Upper lobe of left lung (tissue), 6 donors: ENCODE measurements around the gene CLDN7. TPM values are rescaled to one million over a fixed set of nuclear protein-coding genes. Genes with fewer than 3 reads are reported as not detected.
A peak's percentile ranks its signal among the peaks of the same experiment; 100 is the strongest.

Experiments used
- ATAC-seq, 2 donors: fragments of 200-7000 bp; cut with Tn5 transposase; one replicate each; pipeline ENCODE4 v1.9.1; 2022; ENCODE audit warnings: mild to moderate bottlenecking in 2 of 2, moderate library complexity in 2 of 2; ENCODE audit not compliant: low FRiP score in 2 of 2
- DNase-seq, 2 donors: peaks; one replicate each; pipeline ENCODE4 v3.0.0-alpha.2; 2019 to 2020
- H3K27ac ChIP-seq, 4 donors: fragments of 200-600 bp; sonication (generic); one replicate each; pipeline ENCODE4 v1.5.1; 2016 to 2019
- H3K27me3 ChIP-seq, 4 donors: fragments of 200-600 bp; sonication (generic); one replicate each; pipeline ENCODE4 v1.5.1; 2017 to 2019
- H3K36me3 ChIP-seq, 4 donors: fragments of 200-600 bp; sonication (generic); one replicate each; pipeline ENCODE4 v1.5.1; 2016 to 2019
- H3K4me1 ChIP-seq, 4 donors: fragments of 200-600 bp; sonication (generic); one replicate each; pipeline ENCODE4 v1.5.1; 2018 to 2019
- H3K4me3 ChIP-seq, 4 donors: fragments of 200-600 bp; sonication (generic); one replicate each; pipeline ENCODE4 v1.5.1; 2017 to 2019; ENCODE audit warnings: mild to moderate bottlenecking in 2 of 4, moderate library complexity in 1 of 4
- H3K9me3 ChIP-seq, 4 donors: fragments of 200-600 bp; sonication (generic); one replicate each; pipeline ENCODE4 v1.5.1; 2018 to 2019
- CTCF ChIP-seq, 6 experiments: fragments of 450-650 bp in 4 of 6; fragments of 200-600 bp in 2 of 6; sonication (generic) in 2 of 6; IDR thresholded peaks; one replicate each; pipeline ENCODE4 v1.5.1; 2016 to 2019; ENCODE audit warnings: antibody characterized with exemption in 6 of 6
- EP300 ChIP-seq, 4 donors: sonication (generic); formaldehyde crosslinking; IDR thresholded peaks; one replicate each; pipeline ENCODE4 v1.5.1; 2017; ENCODE audit warnings: antibody characterized with exemption in 4 of 4, control low read depth in 2 of 4
- POLR2A ChIP-seq, 4 donors: fragments of 450-650 bp; IDR thresholded peaks; one replicate each; pipeline ENCODE4 v1.5.1; 2016 to 2017; ENCODE audit warnings: antibody characterized with exemption in 4 of 4, mild to moderate bottlenecking in 2 of 4
- POLR2AphosphoS5 ChIP-seq, 2 donors: sonication (generic); formaldehyde crosslinking; IDR thresholded peaks; one replicate each; pipeline ENCODE4 v1.5.1; 2017; ENCODE audit warnings: antibody characterized with exemption in 2 of 2
- WGBS, 2 donors: methylation state at CpG; one replicate each; pipeline ENCODE4 v1.1.5; 2017 to 2018; 5-methylcytosine and 5-hydroxymethylcytosine counted together
- total RNA-seq, 6 donors: library from RNA; depleted of rRNA in 4 of 6; stranded (reverse); fragments of >200 nt in 4 of 6; gene quantifications; one replicate each; pipeline versions ENCODE4 v1.1.0 to v1.2.1, GENCODE V29; 2016 to 2021
- donor health status: DM: no; HTN: no; CAD: no; lungs with moderate emphysema.
- donor health status: DM: no; HTN: yes; CAD: no; lungs with severe emphysema.

CLDN7 gene
- total RNA-seq, 6 donors from 2014 or later, result 57.6 to 201 (median 137) TPM

- no peaks in the 10 kb centered on the region for H3K9me3 ChIP-seq
- H3K27me3 ChIP-seq, result peaks cover 0 to 12% (median 4%) of the 10 kb centered on the region in 4 donors
- no peaks in the 10 kb centered on the region for H3K36me3 ChIP-seq
- 0 to 9% methylated on average over 3 to 23 of the region's 43 CpGs for WGBS, 2 donors
- DNase-seq, result peak in 1 of 2 donors; percentile 82
- ATAC-seq, result no peak
- H3K4me1 ChIP-seq, result peaks cover 23 to 29% (median 24%) of the 10 kb centered on the region in 4 donors
- TF ChIP-seq CTCF (IDR thresholded peaks at IDR 0.05), result no peak
- TF ChIP-seq EP300 (IDR thresholded peaks at IDR 0.05), result no peak
- no peak for TF ChIP-seq POLR2AphosphoS5 (IDR thresholded peaks at IDR 0.05)
- TF ChIP-seq POLR2A (IDR thresholded peaks at IDR 0.05), result no peak
- peak overlapping the region in 3 of 4 donors; percentile 43 to 56 (median 45) for H3K4me3 ChIP-seq
- peak overlapping the region in 2 of 4 donors; percentile 52 to 69 for H3K27ac ChIP-seq
Measured at GRCh38 chr17:7281953-7282751, 19.9 kb upstream of the CLDN7 start.

- H3K27ac ChIP-seq, result peak within 1 kb of the TSS; percentile 53 to 78 (median 62)
- H3K4me1 ChIP-seq, result peaks cover 23 to 29% (median 24%) of the 10 kb centered on the region in 4 donors
- TF ChIP-seq EP300 (IDR thresholded peaks at IDR 0.05) (peak in 1 of 4 donors; percentile 40), CTCF (IDR thresholded peaks at IDR 0.05) (peak in 2 of 6 experiments; percentile 7 to 9), POLR2AphosphoS5 (IDR thresholded peaks at IDR 0.05) (peak in 1 of 2 donors; percentile 21), POLR2A (IDR thresholded peaks at IDR 0.05) (no peak)
- H3K36me3 ChIP-seq, result no peaks in the 10 kb centered on the region
- ATAC-seq, result peak; percentile 94 to 95
- DNase-seq, result peak; percentile 96
- peak within 1 kb of the TSS; percentile 33 to 56 (median 44) for H3K4me3 ChIP-seq
- 0% methylated on average over 6 to 45 of the region's 71 CpGs for WGBS, 2 donors
- no peaks in the 10 kb centered on the region for H3K9me3 ChIP-seq
- peaks cover 0 to 12% (median 4%) of the 10 kb centered on the region in 4 donors for H3K27me3 ChIP-seq
Measured at GRCh38 chr17:7281074-7281952, 19.0 kb upstream of the CLDN7 start, which contains the start of gene SLC2A4. SLC2A4 (plus strand) TSS chr17:7281718; CDS start chr17:7281935, 217 bp downstream.

- Histone ChIP-seq H3K9me3 (no peaks in the 10 kb centered on the region), H3K36me3 (no peaks in the 10 kb centered on the region), H3K27ac (peak overlapping the region; percentile 53 to 78 (median 62)), H3K27me3 (peaks cover 0 to 12% (median 4%) of the 10 kb centered on the region in 4 donors), H3K4me3 (peak overlapping the region; percentile 1 to 56 (median 44)), H3K4me1 (peaks cover 23 to 29% (median 24%) of the 10 kb centered on the region in 4 donors)
- DNase-seq, result peak; percentile 86 to 95
- TF ChIP-seq POLR2A (IDR thresholded peaks at IDR 0.05), result no peak
- TF ChIP-seq CTCF (IDR thresholded peaks at IDR 0.05), result peak; percentile 87 to 97 (median 95)
- 0% methylated on average over 11 to 26 of the region's 29 CpGs for WGBS, 2 donors
- peak; percentile 94 to 95 for ATAC-seq
Measured at GRCh38 chr17:7280519-7281073, 18.3 kb upstream of the CLDN7 start.

GRCh38 chr17:7279448-7279847, 17.2 kb upstream of the CLDN7 start:
- H3K27me3 ChIP-seq, result peaks cover 0 to 12% (median 4%) of the 10 kb centered on the region in 4 donors
- DNase-seq (no peak), ATAC-seq (no peak)
- WGBS, 2 donors, result 85 to 92% methylated on average over 8 of the region's 8 CpGs
- no peak overlapping the region for H3K27ac ChIP-seq
- TF ChIP-seq POLR2AphosphoS5 (IDR thresholded peaks at IDR 0.05) (no peak), POLR2A (IDR thresholded peaks at IDR 0.05) (no peak), CTCF (IDR thresholded peaks at IDR 0.05) (no peak), EP300 (IDR thresholded peaks at IDR 0.05) (no peak)
- no peak overlapping the region for H3K4me3 ChIP-seq
- peaks cover 23 to 29% (median 24%) of the 10 kb centered on the region in 4 donors for H3K4me1 ChIP-seq
- no peaks in the 10 kb centered on the region for H3K9me3 ChIP-seq
- no peaks in the 10 kb centered on the region for H3K36me3 ChIP-seq
